Panc1 (cell line): ENCODE results near the gene DKK2. TPM values are rescaled to one million over a fixed set of nuclear protein-coding genes. Genes with fewer than 3 reads are reported as not detected.

Source experiments
- ATAC-seq: fragments of 200-7000 bp; cut with Tn5 transposase; 2 replicates; pipeline ENCODE4 v1.9.1; 2020; ENCODE audit warnings: mild to moderate bottlenecking, moderate library complexity
- BruUV-seq: library from RNA; stranded (reverse); fragments of 400-500 nt; replicated peaks from 2 replicates; lab custom pipeline; 2021; lab: Mats Ljungman, UMichigan
- CTCF ChIA-PET: fragments of 300-600 bp; sonication (Branson Sonifier 250); formaldehyde crosslinking; loops from one replicate; lab custom pipeline; 2022; ENCODE audit warnings: antibody characterized with exemption; lab: Charles Lee
- POLR2A ChIA-PET: fragments of 300-600 bp; sonication (Branson Sonifier 250); formaldehyde crosslinking; loops from one replicate; lab custom pipeline; 2022; ENCODE audit warnings: antibody characterized with exemption; lab: Charles Lee
- DNase-seq: peaks from one replicate; pipeline ENCODE4 v3.0.0-alpha.2; 2010; ENCODE audit warnings: low read depth, low spot score
- H3K27ac ChIP-seq: 2 replicates; pipeline ENCODE4 v1.5.1; 2011; ENCODE audit warnings: mild to moderate bottlenecking, low read length, inconsistent platforms
- H3K27me3 ChIP-seq: fragments of 200-500 bp; sonication (Bioruptor generic); 2 replicates; pipeline ENCODE4 v1.6.0; 2014; ENCODE audit warnings: low read length, inconsistent platforms; ENCODE audit not compliant: control insufficient read depth, insufficient read depth
- H3K36me3 ChIP-seq: fragments of 200-500 bp; sonication (Bioruptor generic); 2 replicates; pipeline ENCODE4 v1.5.1; 2014; ENCODE audit warnings: inconsistent platforms, mild to moderate bottlenecking, low read length, moderate library complexity; ENCODE audit not compliant: control insufficient read depth, insufficient read depth
- H3K4me1 ChIP-seq: 2 replicates; pipeline ENCODE4 v1.5.1; 2011; ENCODE audit warnings: inconsistent platforms, mild to moderate bottlenecking, low read length, moderate library complexity; ENCODE audit not compliant: control insufficient read depth, insufficient read depth
- H3K4me3 ChIP-seq, 2 experiments: 2 replicates each; pipeline ENCODE4 v1.5.1; 2011 to 2012; ENCODE audit warnings: low read depth in 2 of 2, low read length in 2 of 2, mild to moderate bottlenecking in 2 of 2, inconsistent platforms in 1 of 2, moderate library complexity in 1 of 2
- H3K9me3 ChIP-seq: fragments of 200-500 bp; sonication (Bioruptor generic); 2 replicates; pipeline ENCODE4 v1.5.1; 2014; ENCODE audit warnings: low read depth, mild to moderate bottlenecking, inconsistent platforms, low read length, moderate library complexity; ENCODE audit not compliant: control insufficient read depth, insufficient read depth
- POLR2AphosphoS5 ChIP-seq: IDR thresholded peaks from 2 replicates; pipeline ENCODE4 v1.6.1; 2012; ENCODE audit warnings: mild to moderate bottlenecking, low read depth, low read length, moderate library complexity
- SIN3A ChIP-seq: IDR thresholded peaks from 2 replicates; pipeline ENCODE4 v1.6.1; 2012; ENCODE audit warnings: low read depth, mild to moderate bottlenecking, low read length, moderate library complexity, borderline replicate concordance; ENCODE audit not compliant: insufficient read depth
- TCF7L2 ChIP-seq: IDR thresholded peaks from 2 replicates; pipeline ENCODE4 v1.6.1; 2011; ENCODE audit warnings: mild to moderate bottlenecking, low read depth, low read length, inconsistent platforms
- in situ Hi-C: cut with HindIII; loops from 2 replicates; pipeline ENCODE4 v1.10.0; 2016; ENCODE audit warnings: low sequenced_read_pairs, low pct_unique_long_range_greater_than_20kb
- intact Hi-C: fragments of 100-400 bp; cut with micrococcal nuclease; formaldehyde crosslinking; loops from one replicate; pipeline ENCODE4 v1.10.0; 2022; ENCODE audit not compliant: unreplicated experiment
- total RNA-seq: library from RNA; stranded (reverse); gene quantifications from one replicate; pipeline ENCODE4 v1.2.1, GENCODE V29; 2021; ENCODE audit not compliant: unreplicated experiment
- TF ChIP-seq, protein P1 (sequence below), 2 experiments: IDR thresholded peaks; 2 replicates each; pipeline ENCODE4 v1.6.1; 2011 to 2012; ENCODE audit warnings: low read depth in 2 of 2, control low read depth in 1 of 2, low read length in 1 of 2, mild to moderate bottlenecking in 1 of 2, moderate library complexity in 1 of 2; ENCODE audit not compliant: insufficient read depth in 1 of 2
- TF ChIP-seq, protein P2 (sequence below): fragments of 450-650 bp; IDR thresholded peaks from 2 replicates; pipeline ENCODE4 v1.5.1; 2017; ENCODE audit warnings: mild to moderate bottlenecking

Gene DKK2
- total RNA-seq, 1 experiment from 2014 or later, result not detected

DNA sequence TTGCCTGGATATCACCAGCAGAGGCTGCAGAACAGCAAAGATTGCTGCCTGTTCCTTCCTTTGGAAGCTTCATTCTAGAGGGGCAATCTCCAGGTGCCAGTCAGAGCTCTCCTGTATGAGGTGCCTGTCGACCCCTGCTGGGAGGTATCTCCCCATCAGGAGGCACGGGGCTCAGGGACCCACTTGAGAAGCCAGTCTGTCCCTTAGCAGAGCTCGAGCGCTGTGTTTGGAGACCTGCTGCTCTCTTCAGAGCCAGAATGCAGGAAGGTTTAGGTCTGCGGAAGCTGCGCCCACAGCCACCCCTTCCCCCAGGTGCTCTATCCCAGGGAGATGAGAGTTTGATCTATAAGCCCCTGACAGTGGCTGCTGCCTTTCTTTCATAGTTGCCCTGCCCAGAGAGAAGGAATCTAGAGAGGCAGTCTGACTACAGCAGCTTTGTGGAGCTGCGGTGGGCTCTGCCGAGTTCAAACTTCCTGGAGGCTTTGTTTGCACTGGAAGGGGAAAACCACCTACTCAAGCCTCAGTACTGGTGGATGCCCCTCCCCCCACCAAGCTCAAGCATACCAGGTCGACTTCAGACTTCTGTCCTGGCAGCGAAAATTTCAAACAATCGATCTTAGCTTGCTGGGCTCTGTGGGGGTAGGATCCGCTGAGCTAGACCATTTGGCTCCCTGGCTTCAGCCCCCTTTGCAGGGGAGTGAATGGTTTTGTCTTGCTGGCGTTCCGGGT is 57.9 kb downstream of the DKK2 start:
- in situ Hi-C loops (no loop called here), intact Hi-C loops (no loop called here)
- Histone ChIP-seq H3K36me3 (no peaks in the 10 kb centered on the region), H3K9me3 (no peaks in the 10 kb centered on the region), H3K27me3 (no peaks in the 10 kb centered on the region), H3K4me3 (no peak overlapping the region), H3K27ac (no peak overlapping the region), H3K4me1 (no peaks in the 10 kb centered on the region)
- no peak for DNase-seq
- TF ChIP-seq POLR2AphosphoS5, result no peak
- TF ChIP-seq TCF7L2, result no peak
- TF ChIP-seq, protein P1, sequence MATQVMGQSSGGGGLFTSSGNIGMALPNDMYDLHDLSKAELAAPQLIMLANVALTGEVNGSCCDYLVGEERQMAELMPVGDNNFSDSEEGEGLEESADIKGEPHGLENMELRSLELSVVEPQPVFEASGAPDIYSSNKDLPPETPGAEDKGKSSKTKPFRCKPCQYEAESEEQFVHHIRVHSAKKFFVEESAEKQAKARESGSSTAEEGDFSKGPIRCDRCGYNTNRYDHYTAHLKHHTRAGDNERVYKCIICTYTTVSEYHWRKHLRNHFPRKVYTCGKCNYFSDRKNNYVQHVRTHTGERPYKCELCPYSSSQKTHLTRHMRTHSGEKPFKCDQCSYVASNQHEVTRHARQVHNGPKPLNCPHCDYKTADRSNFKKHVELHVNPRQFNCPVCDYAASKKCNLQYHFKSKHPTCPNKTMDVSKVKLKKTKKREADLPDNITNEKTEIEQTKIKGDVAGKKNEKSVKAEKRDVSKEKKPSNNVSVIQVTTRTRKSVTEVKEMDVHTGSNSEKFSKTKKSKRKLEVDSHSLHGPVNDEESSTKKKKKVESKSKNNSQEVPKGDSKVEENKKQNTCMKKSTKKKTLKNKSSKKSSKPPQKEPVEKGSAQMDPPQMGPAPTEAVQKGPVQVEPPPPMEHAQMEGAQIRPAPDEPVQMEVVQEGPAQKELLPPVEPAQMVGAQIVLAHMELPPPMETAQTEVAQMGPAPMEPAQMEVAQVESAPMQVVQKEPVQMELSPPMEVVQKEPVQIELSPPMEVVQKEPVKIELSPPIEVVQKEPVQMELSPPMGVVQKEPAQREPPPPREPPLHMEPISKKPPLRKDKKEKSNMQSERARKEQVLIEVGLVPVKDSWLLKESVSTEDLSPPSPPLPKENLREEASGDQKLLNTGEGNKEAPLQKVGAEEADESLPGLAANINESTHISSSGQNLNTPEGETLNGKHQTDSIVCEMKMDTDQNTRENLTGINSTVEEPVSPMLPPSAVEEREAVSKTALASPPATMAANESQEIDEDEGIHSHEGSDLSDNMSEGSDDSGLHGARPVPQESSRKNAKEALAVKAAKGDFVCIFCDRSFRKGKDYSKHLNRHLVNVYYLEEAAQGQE (IDR thresholded peaks at IDR 0.05; ENCODE audit: insufficient read depth in 1 of 2, low read depth in 2 of 2, low read length in 1 of 2), result no peak
- TF ChIP-seq SIN3A, result no peak
- no TSS peak for BruUV-seq
- ChIA-PET POLR2A (no interaction called here), CTCF (no interaction called here)
- ATAC-seq, result no peak

DNA sequence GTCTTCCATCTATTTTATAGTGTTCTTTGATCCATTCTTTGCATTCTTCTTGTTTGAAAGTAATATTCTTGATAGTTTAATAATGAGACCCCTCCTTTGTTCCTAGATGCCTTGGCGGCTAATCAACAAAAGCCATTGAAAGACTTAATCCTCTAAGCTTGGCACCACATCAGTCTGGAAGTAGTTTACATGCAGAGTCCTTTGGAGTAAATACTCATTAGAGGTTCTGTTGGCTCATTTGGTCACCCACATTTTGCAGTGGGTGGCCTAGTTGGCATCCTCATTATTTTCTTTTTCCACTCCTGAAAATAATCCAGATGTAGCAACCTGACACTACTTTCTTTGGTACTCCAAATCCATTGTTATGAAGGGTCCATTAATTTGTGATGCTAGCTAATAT is 64.5 kb downstream of the DKK2 start:
- POLR2A ChIA-PET, result no interaction called here
- no peaks in the 10 kb centered on the region for H3K36me3 ChIP-seq
- no TSS peak for BruUV-seq
- in situ Hi-C loops, result no loop called here
- intact Hi-C loops, result no loop called here
- H3K4me1 ChIP-seq, result no peaks in the 10 kb centered on the region
- H3K27me3 ChIP-seq, result no peaks in the 10 kb centered on the region
- H3K27ac ChIP-seq, result no peak overlapping the region
- no peaks in the 10 kb centered on the region for H3K9me3 ChIP-seq
- TF ChIP-seq, protein P2, sequence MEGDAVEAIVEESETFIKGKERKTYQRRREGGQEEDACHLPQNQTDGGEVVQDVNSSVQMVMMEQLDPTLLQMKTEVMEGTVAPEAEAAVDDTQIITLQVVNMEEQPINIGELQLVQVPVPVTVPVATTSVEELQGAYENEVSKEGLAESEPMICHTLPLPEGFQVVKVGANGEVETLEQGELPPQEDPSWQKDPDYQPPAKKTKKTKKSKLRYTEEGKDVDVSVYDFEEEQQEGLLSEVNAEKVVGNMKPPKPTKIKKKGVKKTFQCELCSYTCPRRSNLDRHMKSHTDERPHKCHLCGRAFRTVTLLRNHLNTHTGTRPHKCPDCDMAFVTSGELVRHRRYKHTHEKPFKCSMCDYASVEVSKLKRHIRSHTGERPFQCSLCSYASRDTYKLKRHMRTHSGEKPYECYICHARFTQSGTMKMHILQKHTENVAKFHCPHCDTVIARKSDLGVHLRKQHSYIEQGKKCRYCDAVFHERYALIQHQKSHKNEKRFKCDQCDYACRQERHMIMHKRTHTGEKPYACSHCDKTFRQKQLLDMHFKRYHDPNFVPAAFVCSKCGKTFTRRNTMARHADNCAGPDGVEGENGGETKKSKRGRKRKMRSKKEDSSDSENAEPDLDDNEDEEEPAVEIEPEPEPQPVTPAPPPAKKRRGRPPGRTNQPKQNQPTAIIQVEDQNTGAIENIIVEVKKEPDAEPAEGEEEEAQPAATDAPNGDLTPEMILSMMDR, result no peak
- no peak for TF ChIP-seq POLR2AphosphoS5
- TF ChIP-seq, protein P1 (IDR thresholded peaks at IDR 0.05; ENCODE audit: insufficient read depth in 1 of 2, low read depth in 2 of 2, low read length in 1 of 2), result no peak
- TF ChIP-seq TCF7L2, result no peak
- no peak for TF ChIP-seq SIN3A
- no peak for ATAC-seq
- CTCF ChIA-PET, result no interaction called here
- no peak for DNase-seq
- H3K4me3 ChIP-seq, result no peak overlapping the region
